BJ (cell line): ENCODE measurements around the gene CUX1. TPM values are rescaled to one million over a fixed set of nuclear protein-coding genes. Genes with fewer than 3 reads are reported as not detected.

Experiments used
- CTCF ChIA-PET: fragments of 350-600 bp; formaldehyde crosslinking; extraction: SDS; loops from one replicate; lab custom pipeline; 2021; ENCODE audit warnings: antibody characterized with exemption, inconsistent platforms; lab: Yijun Ruan, JAX
- POLR2A ChIA-PET: fragments of 300-600 bp; sonication (Branson Sonifier 250); formaldehyde crosslinking; extraction: SDS; loops from one replicate; lab custom pipeline; 2021; ENCODE audit warnings: antibody characterized with exemption; lab: Charles Lee
- DNase-seq: peaks from one replicate; pipeline ENCODE4 v3.0.0-alpha.2; 2011; ENCODE audit warnings: low read depth
- H3K27me3 ChIP-seq: 2 replicates; pipeline ENCODE4 v1.6.0; 2011; ENCODE audit warnings: low read length; ENCODE audit not compliant: control insufficient read depth, insufficient read depth
- H3K36me3 ChIP-seq: 2 replicates; pipeline ENCODE4 v1.5.1; 2011; ENCODE audit warnings: low read length; ENCODE audit not compliant: control insufficient read depth, insufficient read depth
- H3K4me3 ChIP-seq: 2 replicates; pipeline ENCODE4 v1.5.1; 2011; ENCODE audit warnings: low read depth, mild to moderate bottlenecking, control low read depth, low read length
- CTCF ChIP-seq: IDR thresholded peaks from 2 replicates; pipeline ENCODE4 v1.5.1; 2011; ENCODE audit warnings: low read depth, mild to moderate bottlenecking, control low read depth, inconsistent platforms, low read length, moderate library complexity; ENCODE audit not compliant: insufficient read depth
- polyA plus RNA-seq: library from polyadenylated mRNA; depleted of rRNA; stranded (reverse); fragments of >200 nt; gene quantifications from 2 replicates; pipeline ENCODE4 v1.2.3, GENCODE V29; 2011

Gene CUX1
- polyA plus RNA-seq, 1 experiment: 36.5 TPM

GRCh38 chr7:102202556-102202955 is 385.1 kb downstream of the CUX1 start:
- Histone ChIP-seq H3K36me3 (peaks cover 13% of the 10 kb centered on the region), H3K4me3 (no peak overlapping the region), H3K27me3 (no peaks in the 10 kb centered on the region)
- POLR2A ChIA-PET: no interaction called here
- no peak for DNase-seq
- CTCF ChIA-PET: interaction anchor here (1.0 to 1.3 kb wide), 2 partner anchors 20 to 659 kb away, joined by 3 read pairs; no protein-coding TSS in a partner anchor
- TF ChIP-seq CTCF: no peak

GRCh38 chr7:102203218-102203617 is 385.8 kb downstream of the CUX1 start:
- ChIA-PET POLR2A (no interaction called here), CTCF (interaction anchor here (0.6 to 1.3 kb wide), 2 partner anchors 18 to 660 kb away, joined by 3 read pairs; no protein-coding TSS in a partner anchor)
- TF ChIP-seq CTCF: no peak
- H3K4me3 ChIP-seq: no peak overlapping the region
- H3K27me3 ChIP-seq: no peaks in the 10 kb centered on the region
- no peak for DNase-seq
- H3K36me3 ChIP-seq: peaks cover 13% of the 10 kb centered on the region

- no peak for DNase-seq
- Histone ChIP-seq H3K4me3 (no peak overlapping the region), H3K27me3 (no peaks in the 10 kb centered on the region), H3K36me3 (peaks cover 16% of the 10 kb centered on the region)
- TF ChIP-seq CTCF: no peak
- POLR2A ChIA-PET: no interaction called here
- CTCF ChIA-PET: no interaction called here
Measured at GRCh38 chr7:102204212-102204611, 386.8 kb downstream of the CUX1 start.

GRCh38 chr7:102205915-102206314 is 388.5 kb downstream of the CUX1 start:
- Histone ChIP-seq H3K36me3 (peaks cover 16% of the 10 kb centered on the region), H3K27me3 (no peaks in the 10 kb centered on the region), H3K4me3 (no peak overlapping the region)
- CTCF ChIA-PET: interaction anchor here (1.0 to 1.2 kb wide), 2 partner anchors 34 to 663 kb away, joined by 3 read pairs; no protein-coding TSS in a partner anchor
- no peak for DNase-seq
- POLR2A ChIA-PET: no interaction called here
- TF ChIP-seq CTCF: no peak

- no peak for TF ChIP-seq CTCF
- peaks cover 14% of the 10 kb centered on the region for H3K36me3 ChIP-seq
Measured at GRCh38 chr7:102208826-102209225, 391.4 kb downstream of the CUX1 start.

More at GRCh38 chr7:102208826-102209225, 391.4 kb downstream of the CUX1 start:
- CTCF ChIA-PET: interaction anchor here (1.3 kb wide), 1 partner anchor 28 kb away, joined by 3 read pairs; no protein-coding TSS in a partner anchor
- Histone ChIP-seq H3K27me3 (no peaks in the 10 kb centered on the region), H3K4me3 (no peak overlapping the region)
- POLR2A ChIA-PET: no interaction called here
- no peak for DNase-seq
